ENCODE results near the gene RAX.

DNA sequence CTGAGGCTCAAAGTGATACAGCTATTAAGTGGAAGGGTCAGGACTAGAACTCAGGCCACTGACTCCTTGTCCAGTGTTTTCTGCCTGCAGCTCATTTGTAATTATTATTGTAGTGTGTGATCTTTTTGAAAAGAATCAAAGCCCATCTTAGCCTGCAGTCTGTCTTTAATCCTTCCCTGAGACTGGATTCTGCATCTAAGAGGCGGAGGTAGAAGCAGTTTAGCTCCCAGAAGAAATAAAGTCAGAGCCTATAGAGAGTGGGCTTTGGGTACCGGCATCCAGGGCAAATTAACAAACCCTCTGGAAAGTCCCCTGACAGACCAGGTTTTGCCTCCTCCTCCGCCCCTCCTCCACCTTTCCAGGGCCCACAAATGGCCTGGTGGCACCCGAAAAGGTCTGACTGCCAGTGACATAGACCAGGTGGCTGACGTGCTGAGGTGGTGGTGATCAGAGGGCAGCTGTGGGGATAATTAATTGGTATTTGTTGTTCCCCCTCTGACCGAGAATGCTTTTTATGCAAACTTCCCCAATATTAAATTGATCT is 2.2 kb upstream of the RAX start:
- TF ChIP-seq CTCF (conservative IDR thresholded peaks at IDR 0.05 in 1 of 2, IDR thresholded peaks at IDR 0.05 in 1 of 2; ENCODE audit: low read depth in 1 of 2, low read length in 2 of 2) (no peak), EZH2 (IDR thresholded peaks at IDR 0.05; ENCODE audit: low read length, missing control alignments) (no peak)

All from fibroblast of lung (primary cell).